HG03097 (cell line): ENCODE data around the gene IGFBP1.
A peak's percentile ranks its signal among the peaks of the same experiment; 100 is the strongest.

Source experiments
- ATAC-seq: cut with Tn5 transposase; IDR thresholded peaks from one replicate; pipeline ENCODE4 v1.9.1; 2021; ENCODE audit not compliant: unreplicated experiment, low FRiP score

Gene IGFBP1

GRCh38 chr7:45898222-45898621 lies 9.9 kb downstream of the IGFBP1 start:
- no peak for ATAC-seq

- no peak for ATAC-seq
Measured at GRCh38 chr7:45901566-45901965, 13.3 kb downstream of the IGFBP1 start.

- no peak for ATAC-seq
Measured at GRCh38 chr7:45902820-45903219, 14.5 kb downstream of the IGFBP1 start.

GRCh38 chr7:45909561-45909960 lies 21.3 kb downstream of the IGFBP1 start:
- no peak for ATAC-seq

GRCh38 chr7:45910855-45911254 lies 22.6 kb downstream of the IGFBP1 start:
- no peak for ATAC-seq

- no peak for ATAC-seq
Measured at GRCh38 chr7:45911311-45911710, 23.0 kb downstream of the IGFBP1 start.

GRCh38 chr7:45912972-45913371 lies 24.7 kb downstream of the IGFBP1 start:
- no peak for ATAC-seq

- ATAC-seq = no peak
Measured at GRCh38 chr7:45914911-45915310, 26.6 kb downstream of the IGFBP1 start.

GRCh38 chr7:45915606-45916005 lies 27.3 kb downstream of the IGFBP1 start:
- ATAC-seq = no peak

GRCh38 chr7:45917064-45917463 lies 28.8 kb downstream of the IGFBP1 start:
- no peak for ATAC-seq

GRCh38 chr7:45917658-45918057 lies 29.4 kb downstream of the IGFBP1 start:
- ATAC-seq = peak; percentile 73

GRCh38 chr7:45918556-45918955 lies 30.3 kb downstream of the IGFBP1 start:
- ATAC-seq = no peak

GRCh38 chr7:45919231-45919784 lies 31.0 kb downstream of the IGFBP1 start:
- no peak for ATAC-seq

- no peak for ATAC-seq
Measured at GRCh38 chr7:45919993-45920459, 31.7 kb downstream of the IGFBP1 start.

- no peak for ATAC-seq
Measured at GRCh38 chr7:45920502-45921380, 32.5 kb downstream of the IGFBP1 start, which contains the start of gene IGFBP3. Gene IGFBP3 (minus strand): TSS chr7:45921272. CDS start chr7:45921140, 132 bp downstream.

GRCh38 chr7:45921381-45921698 lies 33.1 kb downstream of the IGFBP1 start:
- ATAC-seq = no peak

GRCh38 chr7:45921699-45922519 lies 33.6 kb downstream of the IGFBP1 start:
- ATAC-seq = no peak

GRCh38 chr7:45922810-45923209 lies 34.5 kb downstream of the IGFBP1 start:
- ATAC-seq = no peak

- ATAC-seq = no peak
Measured at GRCh38 chr7:45923290-45923689, 35.0 kb downstream of the IGFBP1 start.

GRCh38 chr7:45923818-45924217 lies 35.5 kb downstream of the IGFBP1 start:
- ATAC-seq = no peak

- no peak for ATAC-seq
Measured at GRCh38 chr7:45924283-45924682, 36.0 kb downstream of the IGFBP1 start.
